Mesodermal cell (in vitro differentiated cells): ENCODE data around the gene EMX2.

ENCODE experiments used
- H3K27ac ChIP-seq: 2 replicates; pipeline ENCODE4 v1.7.0; 2013; ENCODE audit warnings: mild to moderate bottlenecking, low read depth, low read length, moderate library complexity; ENCODE audit not compliant: severe bottlenecking
- H3K36me3 ChIP-seq: 2 replicates; pipeline ENCODE4 v1.7.1; 2013; ENCODE audit warnings: mild to moderate bottlenecking, low read length, moderate library complexity; ENCODE audit not compliant: control insufficient read depth, insufficient read depth
- H3K4me1 ChIP-seq: one replicate; pipeline ENCODE4 v1.7.1; 2013; ENCODE audit warnings: mild to moderate bottlenecking, low read length; ENCODE audit not compliant: insufficient read depth, control insufficient read depth, poor library complexity, severe bottlenecking
- H3K4me3 ChIP-seq: 2 replicates; pipeline ENCODE4 v1.7.0; 2013; ENCODE audit warnings: low read length, control low read depth, mild to moderate bottlenecking; ENCODE audit not compliant: insufficient read depth, poor library complexity, severe bottlenecking; ENCODE audit errors: extremely low read depth
- H3K9me3 ChIP-seq: 2 replicates; pipeline ENCODE4 v1.7.1; 2013; ENCODE audit warnings: mild to moderate bottlenecking, low read length, moderate library complexity; ENCODE audit not compliant: control insufficient read depth
- WGBS, 2 experiments: methylation state at CpG; one replicate each; pipeline ENCODE4 v1.1.5; 2013; ENCODE audit warnings: missing lambda C conversion rate in 2 of 2; ENCODE audit not compliant: insufficient coverage in 2 of 2; 5-methylcytosine and 5-hydroxymethylcytosine counted together

The EMX2 gene

DNA sequence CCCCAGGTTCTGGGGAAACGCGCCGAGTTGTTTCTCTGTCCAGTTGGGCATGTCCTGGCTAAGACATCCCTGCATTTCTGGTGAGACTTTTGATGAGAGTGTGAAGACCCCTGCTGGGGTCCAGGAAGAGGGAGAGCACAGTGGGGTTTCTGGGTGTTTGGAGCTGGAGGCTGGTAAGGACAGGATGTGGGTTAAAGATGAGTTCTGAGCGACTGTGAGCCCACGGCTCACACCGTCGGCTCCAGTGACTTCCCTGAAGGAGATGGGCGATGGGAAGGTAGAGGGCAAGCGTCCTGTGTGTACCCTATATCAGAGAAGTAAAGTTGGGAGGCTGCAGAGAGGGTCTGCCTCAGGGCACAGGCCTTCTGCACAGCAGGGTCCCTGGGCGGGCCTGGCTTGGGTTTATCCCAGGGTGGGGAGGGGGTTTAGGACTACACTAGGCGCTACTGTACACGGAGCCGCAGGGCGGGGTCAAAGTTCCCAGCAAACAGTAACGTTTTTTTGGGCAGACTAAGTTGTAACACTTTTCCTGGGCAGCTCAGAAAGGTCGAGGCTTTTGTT is 3.6 kb downstream of the EMX2 start:
- no peak overlapping the region for H3K4me3 ChIP-seq
- no peak overlapping the region for H3K27ac ChIP-seq
- H3K4me1 ChIP-seq = peaks cover 27% of the 10 kb centered on the region
- H3K9me3 ChIP-seq = no peaks in the 10 kb centered on the region
- H3K36me3 ChIP-seq = no peaks in the 10 kb centered on the region
- 0 to 2% methylated on average over 14 to 15 of the region's 16 CpGs for WGBS, 2 experiments

DNA sequence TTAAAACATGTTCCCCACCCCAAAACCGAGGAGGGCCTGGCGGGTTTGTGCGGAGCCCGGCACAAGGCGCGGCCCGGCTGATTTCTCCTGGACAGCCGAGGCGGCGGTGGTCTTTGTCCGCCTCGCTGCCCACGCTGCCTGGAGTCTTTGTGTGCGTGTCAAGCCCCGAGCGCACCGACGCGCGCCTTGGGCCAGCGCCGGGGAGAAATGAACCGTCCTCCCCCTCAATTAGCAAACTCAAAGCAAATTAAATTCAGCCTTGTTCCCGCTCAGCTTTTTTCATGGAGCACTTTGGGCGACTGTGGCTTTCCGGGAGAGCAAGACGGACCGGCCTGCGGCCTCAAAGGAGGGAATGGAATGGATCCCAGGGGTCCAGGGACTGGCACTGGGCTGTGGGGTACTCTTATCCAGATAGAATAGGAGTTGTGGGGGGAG is 4.1 kb downstream of the EMX2 start:
- Histone ChIP-seq H3K9me3 (no peaks in the 10 kb centered on the region), H3K27ac (no peak overlapping the region), H3K4me3 (no peak overlapping the region), H3K36me3 (no peaks in the 10 kb centered on the region), H3K4me1 (peaks cover 27% of the 10 kb centered on the region)
- 0 to 3% methylated on average over 7 to 28 of the region's 29 CpGs for WGBS, 2 experiments

DNA sequence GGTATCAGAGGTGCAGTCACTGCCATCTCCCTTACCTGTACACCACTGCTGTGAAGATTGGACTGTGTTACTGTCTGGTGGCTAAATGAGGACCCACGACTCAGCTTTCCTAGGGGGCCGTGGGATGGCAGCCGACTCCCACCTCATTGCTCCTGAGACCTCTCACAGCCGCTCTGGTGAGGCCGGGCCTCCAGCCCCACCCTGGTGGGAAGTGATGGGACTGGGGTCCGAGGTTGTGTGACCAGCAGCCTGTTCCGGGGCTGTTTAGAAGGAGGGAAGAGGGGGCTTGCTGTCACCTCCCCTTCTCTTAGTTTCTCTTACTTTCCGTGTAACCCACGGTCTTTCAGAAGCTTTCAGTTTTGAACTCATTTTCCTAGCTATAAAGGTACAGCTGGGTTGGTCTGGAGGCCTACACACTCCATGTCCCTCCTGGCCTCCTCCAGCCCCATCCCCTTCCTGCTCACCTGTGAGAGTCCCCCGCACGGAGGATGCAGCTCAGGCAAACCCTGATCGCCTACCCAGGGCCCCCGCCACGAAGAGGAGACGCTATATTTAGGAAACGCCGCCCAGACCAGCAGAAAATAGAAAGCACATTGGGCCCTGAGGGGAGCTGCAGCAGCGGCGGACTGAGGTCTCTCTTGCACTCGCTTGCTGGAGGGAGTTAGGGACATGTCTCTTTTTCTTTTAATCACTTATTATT is 4.6 kb downstream of the EMX2 start:
- no peaks in the 10 kb centered on the region for H3K36me3 ChIP-seq
- no peak overlapping the region for H3K4me3 ChIP-seq
- no peak overlapping the region for H3K27ac ChIP-seq
- H3K9me3 ChIP-seq = no peaks in the 10 kb centered on the region
- H3K4me1 ChIP-seq = peaks cover 25% of the 10 kb centered on the region
- WGBS, 2 experiments = 0 to 3% methylated on average over 11 to 13 of the region's 20 CpGs

GRCh38 chr10:117547716-117548668 is 5.4 kb downstream of the EMX2 start:
- Histone ChIP-seq H3K27ac (no peak overlapping the region), H3K4me3 (no peak overlapping the region), H3K36me3 (no peaks in the 10 kb centered on the region), H3K4me1 (peaks cover 26% of the 10 kb centered on the region), H3K9me3 (no peaks in the 10 kb centered on the region)
- 0 to 1% methylated on average over 15 to 18 of the region's 32 CpGs for WGBS, 2 experiments

DNA sequence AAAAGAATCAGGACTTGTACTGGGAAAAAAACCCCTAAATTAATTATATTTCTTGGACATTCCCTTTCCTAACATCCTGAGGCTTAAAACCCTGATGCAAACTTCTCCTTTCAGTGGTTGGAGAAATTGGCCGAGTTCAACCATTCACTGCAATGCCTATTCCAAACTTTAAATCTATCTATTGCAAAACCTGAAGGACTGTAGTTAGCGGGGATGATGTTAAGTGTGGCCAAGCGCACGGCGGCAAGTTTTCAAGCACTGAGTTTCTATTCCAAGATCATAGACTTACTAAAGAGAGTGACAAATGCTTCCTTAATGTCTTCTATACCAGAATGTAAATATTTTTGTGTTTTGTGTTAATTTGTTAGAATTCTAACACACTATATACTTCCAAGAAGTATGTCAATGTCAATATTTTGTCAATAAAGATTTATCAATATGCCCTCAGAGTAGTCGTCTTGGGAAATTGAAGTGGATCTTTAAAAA is 6.6 kb downstream of the EMX2 start:
- H3K4me3 ChIP-seq = no peak overlapping the region
- H3K27ac ChIP-seq = no peak overlapping the region
- H3K9me3 ChIP-seq = no peaks in the 10 kb centered on the region
- WGBS, 2 experiments = no CpG with 5 or more reads among the region's 6 CpGs
- H3K4me1 ChIP-seq = peaks cover 22% of the 10 kb centered on the region
- H3K36me3 ChIP-seq = no peaks in the 10 kb centered on the region

DNA sequence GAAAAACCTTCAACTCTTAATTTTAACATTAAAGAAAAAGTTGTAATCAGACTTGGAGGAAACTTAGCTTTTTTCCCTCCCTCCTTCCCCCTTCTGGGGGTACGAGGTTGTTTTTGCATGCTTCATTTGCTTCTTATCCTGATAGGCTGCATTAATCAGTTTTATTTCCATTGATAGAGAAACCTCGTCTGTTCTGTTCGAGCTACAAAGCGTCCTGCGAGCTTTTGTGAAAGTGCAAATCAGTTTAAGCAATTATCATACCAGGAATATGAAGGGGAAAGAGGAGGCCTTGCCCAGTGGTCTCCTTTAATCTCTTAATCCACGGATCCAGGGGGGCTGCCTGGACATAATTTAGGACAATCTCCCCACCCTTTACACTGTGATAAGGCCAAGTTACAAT is 7.5 kb downstream of the EMX2 start:
- H3K27ac ChIP-seq = no peak overlapping the region
- 0% methylated on average over 1 of the region's 6 CpGs; no CpG with 5 or more reads in 1 of the 2 experiments for WGBS, 2 experiments
- H3K9me3 ChIP-seq = no peaks in the 10 kb centered on the region
- H3K36me3 ChIP-seq = no peaks in the 10 kb centered on the region
- H3K4me1 ChIP-seq = peaks cover 13% of the 10 kb centered on the region
- H3K4me3 ChIP-seq = no peak overlapping the region

GRCh38 chr10:117550599-117551329 is 8.2 kb downstream of the EMX2 start:
- H3K9me3 ChIP-seq = no peaks in the 10 kb centered on the region
- H3K27ac ChIP-seq = no peak overlapping the region
- 3 to 4% methylated on average over 17 of the region's 22 CpGs for WGBS, 2 experiments
- H3K36me3 ChIP-seq = no peaks in the 10 kb centered on the region
- H3K4me3 ChIP-seq = no peak overlapping the region
- peaks cover 10% of the 10 kb centered on the region for H3K4me1 ChIP-seq

- H3K9me3 ChIP-seq = no peaks in the 10 kb centered on the region
- H3K27ac ChIP-seq = no peak overlapping the region
- 2 to 3% methylated on average over 34 to 36 of the region's 45 CpGs for WGBS, 2 experiments
- H3K4me3 ChIP-seq = no peak overlapping the region
- H3K4me1 ChIP-seq = peaks cover 10% of the 10 kb centered on the region
- H3K36me3 ChIP-seq = no peaks in the 10 kb centered on the region
Observed at GRCh38 chr10:117551330-117552155, 9.0 kb downstream of the EMX2 start.

DNA sequence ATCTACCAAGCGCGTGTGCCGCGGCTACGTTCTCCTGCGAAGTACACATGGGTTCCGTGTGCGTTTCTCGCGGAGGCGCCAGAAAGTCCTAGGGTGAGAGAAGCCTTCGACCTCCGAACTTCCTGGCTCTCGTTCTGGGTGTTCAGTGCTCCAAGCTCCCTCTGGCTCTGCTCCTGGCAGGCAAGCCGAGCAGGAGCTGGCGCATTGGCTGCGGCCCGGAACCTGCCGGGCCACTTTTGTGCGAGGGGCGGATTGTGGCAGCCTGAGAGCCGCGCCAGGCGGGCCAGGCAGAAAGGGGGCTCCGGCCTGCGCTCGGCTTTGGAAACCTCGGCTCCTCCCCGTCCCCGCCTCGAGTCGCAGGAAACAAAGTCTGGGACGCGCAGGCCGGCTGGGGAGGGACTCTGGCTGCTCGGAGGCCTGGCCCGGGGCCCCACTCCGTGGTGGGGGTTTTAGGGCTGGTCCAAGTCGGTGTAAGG is 9.6 kb downstream of the EMX2 start:
- H3K36me3 ChIP-seq = no peaks in the 10 kb centered on the region
- 0 to 1% methylated on average over 26 to 39 of the region's 39 CpGs for WGBS, 2 experiments
- no peak overlapping the region for H3K27ac ChIP-seq
- no peaks in the 10 kb centered on the region for H3K9me3 ChIP-seq
- H3K4me1 ChIP-seq = peaks cover 10% of the 10 kb centered on the region
- no peak overlapping the region for H3K4me3 ChIP-seq
